Measurements from ENCODE around the gene HPCA.

The HPCA gene

DNA sequence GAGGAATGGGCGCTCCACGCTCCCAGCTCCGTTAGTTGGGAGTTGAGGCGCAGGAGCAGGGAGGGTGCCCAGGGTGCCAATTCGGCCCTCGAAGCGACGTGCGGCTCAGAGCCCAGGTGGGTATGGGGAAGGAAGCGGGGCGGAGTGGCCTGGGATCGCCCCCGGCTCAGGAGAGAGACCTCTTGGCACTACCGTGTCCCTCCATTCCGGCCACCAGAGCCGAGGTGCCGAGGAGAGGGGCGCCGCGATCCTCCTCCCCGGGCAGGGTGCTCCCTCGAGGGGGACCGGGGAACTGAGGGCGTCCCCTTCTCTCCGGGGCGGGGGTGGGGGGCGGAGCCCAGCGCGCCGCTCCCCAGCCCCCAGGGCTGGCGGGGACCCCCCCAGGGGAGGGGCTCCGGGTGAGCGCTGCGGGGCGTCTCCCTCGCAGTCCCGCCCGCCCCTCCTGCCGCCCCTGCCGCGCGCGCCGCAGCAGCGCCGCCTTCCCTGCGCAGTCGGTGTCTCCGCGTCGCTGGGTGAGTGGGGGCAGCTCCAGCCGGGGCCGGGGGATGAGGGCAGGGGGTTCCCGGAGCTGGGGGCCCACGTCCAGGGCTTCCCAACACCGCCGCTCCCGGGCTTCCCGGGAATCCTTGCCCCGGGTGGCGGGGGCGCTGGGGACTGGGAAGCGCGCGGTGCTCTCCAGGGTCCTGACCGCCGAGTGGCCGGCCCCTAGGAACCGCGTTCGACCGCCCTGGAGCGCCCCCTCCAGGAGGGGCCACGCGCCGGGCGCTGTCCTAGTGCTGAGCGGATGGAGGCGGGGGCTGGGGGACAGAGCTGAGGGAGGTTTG, at the start of gene HPCA:
Gene HPCA (plus strand): TSS at position 488 of the 824 bp plus-strand sequence. CDS start 2,408 bp downstream, outside the sequence.
- DNase-seq = peak; percentile 57 to 88 (median 69)

DNA sequence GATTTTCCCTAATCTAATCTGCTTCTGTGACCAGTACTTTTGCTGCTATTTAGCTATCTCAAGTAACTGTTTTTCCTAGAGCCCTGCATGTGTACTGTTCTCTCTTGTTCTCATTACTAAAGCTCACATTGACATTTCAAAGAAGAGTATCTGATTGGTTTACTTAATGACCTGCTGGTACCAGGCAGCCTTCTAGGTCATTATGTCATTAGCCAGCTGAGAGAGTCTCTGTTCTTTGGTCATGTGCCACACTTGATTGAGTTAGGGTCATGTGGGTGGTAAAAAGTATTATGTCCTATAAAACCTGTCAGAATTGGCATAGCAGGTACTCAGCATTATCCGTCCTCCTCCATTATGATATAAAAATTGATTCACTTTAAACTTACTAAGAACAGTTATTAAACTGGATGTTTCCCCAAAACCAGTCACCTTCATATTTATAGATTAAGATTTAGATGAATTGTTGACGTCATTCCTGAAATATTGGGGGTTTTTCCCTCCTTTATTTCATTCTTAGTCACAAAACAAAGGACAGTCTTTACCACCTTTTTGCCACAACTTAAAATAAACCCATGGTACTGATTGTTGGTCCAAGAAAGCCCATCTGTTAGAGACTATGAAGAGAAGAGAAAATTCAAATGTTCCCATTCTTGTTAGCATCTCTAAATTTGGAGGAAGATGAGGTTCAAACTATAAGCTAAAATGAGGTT, 37.8 kb upstream of the HPCA start:
- DNase-seq = no peak

DNA sequence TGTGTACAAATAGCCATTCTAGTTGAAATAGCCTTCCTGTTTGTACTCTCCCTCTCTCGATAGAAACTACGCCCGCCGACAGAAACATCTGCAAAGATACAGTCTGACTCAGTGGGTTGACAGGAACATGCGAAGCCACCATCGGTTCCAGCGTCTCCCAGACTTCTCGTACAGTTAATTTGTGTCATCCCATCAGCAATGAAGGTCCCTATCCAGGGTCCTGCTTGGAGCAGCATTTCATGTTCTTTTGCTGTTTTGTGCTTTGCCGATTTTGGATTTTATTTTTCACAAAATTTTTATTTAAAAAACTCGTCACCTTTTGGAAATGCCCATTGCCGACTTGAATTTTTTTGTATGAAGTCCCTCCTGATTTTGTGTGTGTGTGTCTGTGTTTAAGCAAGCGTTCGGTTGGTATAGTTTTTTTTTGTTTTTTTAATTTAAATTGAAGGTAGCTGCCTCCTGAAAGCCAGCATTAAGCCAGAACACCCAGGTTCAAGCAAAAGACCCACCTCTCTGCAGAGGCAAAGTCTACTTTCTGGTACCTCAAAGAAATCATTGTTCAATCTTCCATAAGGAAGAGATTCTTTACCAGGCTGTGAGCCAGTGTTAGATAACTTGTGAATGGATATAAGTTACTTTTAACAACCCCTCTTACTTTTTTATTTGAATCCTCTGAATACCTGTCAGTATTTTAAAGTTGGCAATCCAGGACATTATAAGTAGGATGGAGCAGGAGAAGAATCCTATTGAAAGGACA, 30.3 kb upstream of the HPCA start:
- DNase-seq = no peak

DNA sequence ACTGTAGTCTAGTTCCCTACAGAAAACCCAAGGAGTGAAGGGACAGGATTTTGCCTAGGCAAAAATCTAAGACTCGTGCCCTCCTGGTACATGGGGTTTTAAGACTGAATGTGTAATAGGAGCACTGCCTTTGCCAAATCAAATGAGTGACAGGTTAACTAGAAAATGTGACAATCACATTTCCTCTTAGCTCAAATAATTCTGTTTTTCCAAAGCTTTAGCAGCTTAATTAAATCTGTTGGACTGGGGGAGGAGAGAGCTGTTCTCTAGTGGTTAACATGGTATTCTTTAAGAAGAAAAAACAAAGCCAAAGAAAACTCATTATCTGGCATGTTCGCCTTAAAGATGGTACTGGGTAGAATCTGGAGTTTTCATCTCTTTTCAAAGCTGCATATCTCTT, 28.2 kb upstream of the HPCA start:
- DNase-seq = no peak

DNA sequence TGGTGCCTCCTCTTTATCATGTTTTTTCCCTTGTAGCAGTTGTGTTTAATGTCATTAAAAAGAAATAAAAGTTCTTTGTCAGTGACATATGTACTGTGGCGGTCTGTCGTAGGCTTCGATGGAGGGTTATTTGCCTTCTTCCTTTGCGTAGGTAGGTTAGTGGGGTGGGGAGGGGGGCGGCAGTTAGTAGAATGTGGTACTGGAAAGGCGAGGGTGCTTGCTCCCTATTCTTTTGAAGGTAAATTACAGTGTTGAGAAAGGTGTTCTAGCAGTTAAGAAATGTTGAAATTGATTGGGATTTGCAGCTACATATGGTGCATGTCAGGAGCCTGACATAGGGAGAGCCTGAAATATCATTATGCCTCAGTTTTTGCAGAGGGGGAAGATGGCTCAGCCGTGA, 27.5 kb upstream of the HPCA start:
- no peak for DNase-seq

DNA sequence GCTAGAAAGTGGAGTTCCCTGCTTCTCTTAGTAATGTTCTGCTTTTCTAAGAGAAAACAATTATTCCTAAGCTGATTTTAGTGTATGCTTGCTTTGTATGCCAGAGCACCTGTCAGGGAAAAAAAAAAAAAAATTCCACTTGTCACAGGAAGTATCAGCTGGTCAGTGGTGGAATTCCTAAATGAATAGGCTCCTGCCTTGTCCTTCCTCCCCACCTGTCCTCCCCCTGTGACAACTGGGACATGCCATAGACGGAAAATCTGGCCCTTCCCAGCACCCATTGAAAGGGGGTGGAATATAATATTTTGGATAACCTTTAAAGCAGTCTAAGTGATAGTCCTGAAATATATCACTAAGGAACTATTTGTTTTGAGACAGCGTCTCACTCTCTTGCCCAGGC, 26.4 kb upstream of the HPCA start:
- no peak for DNase-seq

DNA sequence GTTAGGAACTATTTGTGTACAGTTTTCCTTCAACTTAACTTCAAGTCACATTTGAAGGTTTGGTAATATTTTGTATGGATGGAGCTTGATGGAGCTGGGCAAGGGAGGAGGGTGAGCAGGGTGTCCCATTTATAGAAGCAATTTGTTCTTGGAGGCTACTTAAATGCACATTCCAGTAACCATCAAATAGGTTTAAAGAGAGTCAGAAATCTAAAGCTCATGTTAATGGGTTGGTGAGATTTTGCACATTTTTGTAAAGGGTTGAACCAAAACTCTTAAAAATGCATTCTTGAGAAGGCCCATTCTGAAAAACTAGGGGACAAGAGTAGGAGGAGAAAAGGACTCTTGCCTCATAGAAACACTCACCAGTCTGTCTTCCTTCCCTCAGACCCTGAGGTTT, 25.7 kb upstream of the HPCA start:
- DNase-seq = no peak

DNA sequence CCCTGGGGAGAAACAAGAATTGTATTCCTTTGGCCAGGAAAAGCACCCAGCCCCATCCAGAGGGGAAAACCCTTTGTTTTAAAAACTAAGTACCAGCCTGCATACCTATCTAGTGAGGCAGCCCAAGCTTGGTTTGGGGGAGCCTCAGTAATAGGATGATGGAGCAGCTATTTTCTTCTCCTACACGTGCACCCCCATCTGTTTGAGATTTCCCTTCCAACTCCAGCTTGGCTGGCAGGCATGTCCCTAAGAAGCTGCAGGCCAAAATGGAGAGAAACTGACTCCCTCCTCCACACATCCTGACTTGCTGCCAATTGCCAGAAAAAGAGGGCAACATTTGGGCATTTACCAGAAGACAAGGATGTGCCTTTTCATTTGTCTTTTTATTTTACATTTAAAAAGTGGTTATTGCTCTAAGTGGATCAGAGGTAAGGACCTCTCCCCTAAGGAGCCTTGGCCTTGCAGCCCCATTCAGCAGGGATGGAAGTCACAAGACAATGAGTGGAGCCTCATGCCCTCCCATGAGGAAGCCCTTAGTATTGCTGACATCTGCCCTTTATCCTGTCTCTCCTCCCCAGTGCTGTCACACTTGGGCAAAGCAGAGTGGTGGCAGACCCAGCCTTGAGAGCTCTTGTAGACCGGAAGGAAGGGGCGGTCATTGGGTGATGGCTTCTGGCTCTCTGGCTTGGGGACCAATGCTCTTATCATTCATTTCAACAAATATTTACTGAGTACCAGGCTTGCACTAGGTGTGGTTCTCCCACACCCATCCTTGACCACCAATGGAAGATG, 24.2 kb upstream of the HPCA start:
- peak; percentile 61 to 73 (median 71) for DNase-seq

DNA sequence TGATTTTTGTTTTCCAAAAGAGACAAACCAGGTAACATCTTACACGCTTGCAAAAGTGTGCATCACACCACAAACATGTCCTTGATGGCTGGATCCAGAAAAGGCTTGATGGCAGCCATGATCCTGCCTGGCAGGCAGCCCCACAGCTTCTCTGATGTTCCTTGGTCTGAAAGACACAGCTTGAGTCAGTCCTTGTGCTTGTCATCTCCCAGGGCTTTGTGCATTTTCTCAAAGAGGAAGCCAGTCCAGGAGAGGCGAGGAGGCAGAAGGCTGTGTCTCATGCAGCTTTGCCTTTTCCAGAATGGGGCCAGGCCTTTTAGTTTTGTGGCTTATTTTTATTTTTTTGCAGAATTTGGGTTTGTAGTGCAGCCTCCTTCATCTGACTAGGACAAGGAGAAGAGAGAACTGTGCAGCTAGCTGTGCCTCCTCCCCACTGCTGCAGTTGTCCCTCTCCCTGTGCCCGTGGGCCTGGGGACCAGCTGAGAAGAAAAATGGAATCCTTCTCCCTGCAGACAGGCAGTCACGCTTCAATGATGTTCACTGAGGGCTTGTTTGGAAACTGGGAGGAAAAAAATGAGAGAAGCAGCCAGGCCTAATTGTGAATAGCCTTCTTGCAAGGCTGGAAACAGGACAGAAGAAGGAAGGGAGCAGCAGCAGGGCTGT, 22.9 kb upstream of the HPCA start:
- peak; percentile 49 to 63 (median 51) for DNase-seq

DNA sequence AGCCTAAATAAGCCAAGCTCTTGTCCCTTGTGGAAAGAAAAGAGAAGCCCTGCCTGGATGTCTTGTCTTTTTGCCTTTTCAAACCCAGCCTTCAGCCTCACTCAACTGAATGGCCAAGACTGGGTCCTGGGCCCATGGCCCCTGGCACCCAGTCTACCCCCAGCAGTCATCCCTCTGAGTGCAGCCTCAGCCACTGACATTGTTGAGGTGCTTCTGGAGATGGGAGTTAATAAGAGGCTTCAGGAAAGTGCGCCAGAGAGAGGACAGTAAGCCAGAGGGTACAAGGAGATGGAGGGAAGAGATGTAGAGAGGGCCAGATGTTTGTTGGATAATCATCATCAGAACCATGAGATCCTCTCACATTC, 22.4 kb upstream of the HPCA start:
- DNase-seq = no peak

DNA sequence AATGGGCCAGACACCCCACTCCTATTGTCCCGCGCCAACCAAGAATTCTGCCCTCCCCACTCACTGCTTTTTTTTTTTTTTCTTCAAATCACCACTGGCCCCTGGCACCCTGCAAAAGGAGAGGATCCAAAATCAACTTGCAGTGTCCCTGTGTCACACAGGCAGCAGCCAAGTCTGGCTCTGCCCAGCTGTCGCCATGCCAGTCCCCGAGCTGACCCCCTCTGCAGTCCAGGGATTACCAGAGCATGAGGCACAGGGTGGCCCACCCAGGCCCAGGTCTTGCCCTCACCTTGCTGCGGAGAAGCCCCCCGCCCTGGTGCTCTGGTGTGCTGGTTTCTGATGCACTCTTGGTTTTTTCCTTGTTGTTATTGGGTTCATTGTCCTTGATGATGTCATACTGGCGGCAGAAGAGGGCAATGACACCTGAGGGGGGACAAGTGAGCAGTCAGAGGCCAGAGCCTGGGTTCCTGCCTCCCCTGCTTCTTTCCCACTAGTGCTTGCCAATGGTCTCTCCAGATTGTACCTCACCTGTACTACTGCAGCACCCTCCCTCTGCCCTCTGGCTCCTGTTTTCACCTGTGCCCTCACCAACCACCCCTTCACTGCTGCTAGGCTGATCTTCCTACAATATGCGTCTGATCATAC, 21.8 kb upstream of the HPCA start:
- no peak for DNase-seq

DNA sequence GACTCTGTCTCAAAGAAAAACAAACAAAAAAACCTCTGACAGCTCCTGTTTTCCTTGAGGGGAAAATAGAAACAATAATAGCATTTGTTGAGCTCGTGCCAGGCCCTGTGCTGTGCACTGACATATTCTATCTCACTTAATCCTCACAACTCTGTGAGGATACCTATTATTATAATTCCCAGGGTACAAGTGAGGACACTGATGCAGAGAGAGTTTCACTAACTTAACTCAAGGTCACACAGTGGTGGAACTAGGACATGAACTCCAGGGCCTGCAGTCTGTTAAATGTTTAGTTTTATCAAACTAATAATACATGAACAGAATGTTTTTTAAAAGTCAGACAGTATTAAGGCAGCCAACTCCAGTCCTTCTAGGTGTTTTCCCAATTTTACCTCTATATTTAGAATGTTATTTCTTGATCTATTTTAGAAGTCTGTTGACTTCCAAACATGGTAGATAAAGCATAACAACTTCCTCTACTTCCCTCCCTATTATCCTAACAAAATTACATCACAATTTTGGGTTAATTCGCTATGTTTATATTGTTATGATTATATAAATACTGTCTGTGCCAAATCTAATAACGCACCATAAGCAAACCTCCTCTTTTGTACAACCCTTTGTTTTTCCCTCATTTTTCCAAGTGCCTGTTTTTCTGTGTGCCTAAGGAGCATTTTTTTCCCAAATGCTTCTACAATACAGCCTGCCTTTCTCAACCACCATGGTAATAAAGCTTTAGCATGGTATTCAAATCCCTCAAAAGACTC, 20.5 kb upstream of the HPCA start:
- DNase-seq = no peak

DNA sequence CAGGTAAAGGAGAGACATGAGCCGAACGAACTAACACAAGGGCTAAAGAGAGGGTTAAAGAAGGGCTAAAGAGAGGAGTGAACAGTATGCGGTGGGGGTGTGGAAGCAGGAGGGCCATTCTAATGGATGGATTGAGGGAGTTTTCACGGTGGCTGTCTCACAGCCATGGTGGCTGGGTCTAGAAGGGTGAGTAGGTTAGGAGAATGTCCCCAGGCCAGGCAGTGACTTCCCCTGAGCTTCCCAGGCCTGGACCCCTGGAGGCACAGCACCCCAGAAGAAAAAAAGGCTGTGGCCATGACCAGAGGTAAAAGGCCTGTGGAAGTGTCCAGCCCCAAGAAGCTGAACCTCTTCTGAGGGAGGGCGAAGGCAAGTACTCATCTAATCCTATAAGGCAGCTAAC, 19.1 kb upstream of the HPCA start:
- DNase-seq = no peak

DNA sequence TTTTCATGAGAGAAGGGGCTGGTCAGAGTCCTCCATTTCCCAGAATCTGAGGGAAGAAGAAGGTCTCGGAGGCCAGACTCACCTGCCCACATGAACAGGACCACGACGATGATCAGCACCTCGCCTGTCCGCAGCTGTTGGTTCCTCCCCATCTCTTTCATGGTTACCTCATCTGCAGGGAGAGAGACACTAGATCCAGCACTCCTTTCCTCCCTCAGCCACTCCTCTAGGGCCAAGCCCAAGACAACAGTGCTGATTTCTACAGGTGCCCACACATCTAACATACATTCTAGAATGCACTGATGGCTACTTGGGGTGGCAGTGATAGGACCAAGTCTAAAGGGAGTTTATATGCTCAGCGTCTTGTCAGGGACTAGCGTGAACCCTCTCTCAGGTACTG, 18.6 kb upstream of the HPCA start:
- DNase-seq = no peak

DNA sequence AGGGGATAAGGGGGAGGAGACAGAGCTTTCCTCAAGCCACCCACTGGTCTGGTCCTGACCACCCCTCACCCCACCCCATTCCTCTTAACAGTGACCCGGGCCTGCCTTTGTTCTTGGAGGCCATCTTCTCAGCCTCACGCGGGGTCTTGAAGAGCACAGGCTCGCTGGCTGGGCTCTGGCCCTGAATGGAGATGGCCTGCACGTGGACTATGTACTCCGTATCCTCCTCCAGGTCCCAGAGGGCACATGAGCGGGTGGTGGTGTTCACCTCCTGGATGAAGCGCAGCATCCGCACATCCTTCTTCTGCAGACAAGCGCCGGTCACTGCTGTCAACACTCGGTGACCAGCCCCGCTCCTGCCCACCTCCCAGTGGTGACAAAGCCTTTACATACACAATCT, 18.2 kb upstream of the HPCA start:
- no peak for DNase-seq

DNA sequence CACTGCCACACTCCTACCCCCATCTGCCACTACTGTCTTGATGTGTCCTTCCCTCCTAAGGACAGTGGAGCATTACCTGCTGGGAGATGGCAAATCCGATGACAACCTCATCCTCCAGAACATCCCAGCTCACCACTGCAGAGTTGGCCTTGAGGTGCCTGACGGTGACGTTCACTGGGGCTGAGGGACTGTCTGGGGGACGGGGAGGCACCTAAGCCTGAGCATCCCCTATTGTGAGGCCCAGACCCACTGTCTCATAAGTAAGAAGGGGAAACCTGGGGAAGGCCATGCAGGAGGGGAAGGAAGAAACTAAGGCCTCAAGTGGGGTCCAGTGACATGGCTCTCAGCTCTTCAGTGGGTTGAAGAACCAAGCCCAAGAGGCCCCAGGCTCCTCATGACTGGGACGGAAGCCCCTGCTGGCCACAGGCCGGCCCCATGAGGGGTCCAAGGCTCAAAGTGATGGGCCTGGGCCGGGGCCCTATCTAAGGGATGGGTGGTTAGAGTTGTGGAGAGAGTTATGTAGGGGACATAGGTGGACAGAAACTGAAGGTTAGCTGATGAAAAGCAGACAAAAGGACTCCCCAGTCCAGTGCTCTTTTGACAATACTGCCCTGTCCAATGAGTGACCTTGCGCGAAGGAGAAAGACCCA, 17.4 kb upstream of the HPCA start:
- DNase-seq = no peak

DNA sequence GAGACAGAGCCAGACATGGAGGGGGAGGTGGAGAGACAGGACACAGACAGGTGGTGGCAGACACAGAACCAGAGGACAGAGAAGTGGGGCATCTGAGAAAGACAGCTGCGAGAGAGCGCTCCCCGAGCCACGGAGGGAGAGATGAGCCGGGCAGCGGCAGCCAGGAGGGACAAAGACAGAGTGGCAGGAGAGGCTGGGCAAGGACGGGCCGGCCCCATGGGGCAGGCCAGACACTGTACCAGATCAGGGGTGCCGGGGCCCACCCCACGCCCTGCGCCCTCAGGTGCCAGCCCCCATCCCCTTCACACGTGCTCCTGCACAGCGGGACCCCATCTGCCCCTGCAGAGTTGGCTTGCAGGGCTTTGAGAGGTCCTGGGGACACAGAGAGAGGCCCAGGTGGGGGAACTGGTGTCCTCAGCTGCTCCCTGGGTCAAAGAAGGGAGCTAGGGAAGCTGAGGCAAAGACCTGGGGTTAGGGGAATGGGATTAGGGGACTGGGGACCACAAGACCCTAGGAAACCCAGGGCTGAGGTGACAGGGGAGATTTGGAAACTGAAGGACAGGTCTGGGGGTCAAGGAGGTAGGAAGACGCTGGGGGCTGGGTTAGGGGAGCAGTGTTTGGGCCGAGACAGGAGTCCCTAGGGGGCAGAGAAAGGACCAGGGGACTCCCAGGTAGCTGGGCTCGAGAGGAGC, 16.2 kb upstream of the HPCA start:
- DNase-seq = no peak

DNA sequence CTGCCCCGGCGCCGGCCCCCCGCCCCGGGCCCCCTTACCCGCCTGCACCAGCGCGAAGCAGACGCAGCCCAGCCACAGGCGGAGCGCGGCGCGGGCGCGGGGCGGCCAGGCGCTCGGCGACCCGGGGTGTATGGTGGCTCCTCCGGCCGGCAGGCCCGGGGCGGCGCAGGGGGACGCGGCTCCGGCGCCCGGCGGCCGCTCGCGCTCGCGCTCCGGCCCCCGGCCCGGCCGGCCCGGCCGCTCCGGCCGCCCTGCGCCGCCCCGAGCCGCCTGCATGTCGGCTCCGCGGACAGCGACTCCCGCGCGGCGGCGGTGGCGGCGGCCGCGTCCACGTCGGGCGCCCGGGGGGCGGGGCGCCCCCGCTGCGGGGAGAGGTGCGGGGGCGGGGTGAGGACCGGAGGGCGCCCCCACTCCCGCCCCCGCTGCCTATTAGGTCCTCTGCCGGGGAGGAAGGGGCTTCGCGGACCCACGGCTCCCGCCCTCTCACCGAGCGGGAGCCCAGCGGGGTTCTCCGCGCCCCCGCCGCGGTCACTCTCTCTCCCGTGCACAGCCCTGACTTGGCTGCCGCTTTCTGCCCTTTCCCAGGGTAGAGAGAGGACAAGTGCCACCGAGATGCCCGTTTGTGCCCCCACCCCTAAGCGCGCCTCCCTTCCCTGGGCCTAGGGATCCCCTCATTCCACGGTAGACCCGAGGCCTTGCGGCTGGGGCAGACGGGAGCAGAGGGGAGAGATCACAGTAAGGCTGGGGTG, 15.5 kb upstream of the HPCA start, which contains the start of gene FNDC5:
Gene FNDC5 (minus strand): TSS at position 298 of the 749 bp plus-strand sequence.
- DNase-seq = peak in 1 of 3 donors; percentile 55
